ENCODE measurements around the gene CYLD. TPM values are rescaled to one million over a fixed set of nuclear protein-coding genes. Genes with fewer than 3 reads are reported as not detected.

The CYLD gene
- total and polyA plus RNA-seq, 10 of the 15 experiments (the other 5 are each of a cell fraction or from before 2014, with no cell fraction given), result 19.2 to 106 (median 46.1) TPM

- in situ Hi-C loops (cut with MboI), result no loop called here
- Histone ChIP-seq H4K20me1 (ENCODE audit: control insufficient read depth, insufficient read depth) (no peaks in the 10 kb centered on the region), H2AFZ (ENCODE audit: control insufficient read depth, low read depth, low read length) (no peak overlapping the region), H3K4me3 (no peak overlapping the region), H3K36me3 (ENCODE audit: control insufficient read depth in 2 of 2, insufficient read depth in 2 of 2, low read length in 1 of 2) (no peaks in the 10 kb centered on the region), H3K4me1 (ENCODE audit: control insufficient read depth, insufficient read depth, low read length) (no peaks in the 10 kb centered on the region), H3K4me2 (ENCODE audit: control insufficient read depth, insufficient read depth) (no peak overlapping the region), H3K27ac (ENCODE audit: control insufficient read depth, insufficient read depth) (no peak overlapping the region), H3K79me2 (ENCODE audit: control insufficient read depth, insufficient read depth, low read length) (no peaks in the 10 kb centered on the region), H3K9me3 (replicated peaks; ENCODE audit: control insufficient read depth, insufficient read depth, low read length) (no peaks in the 10 kb centered on the region), H3K9ac (ENCODE audit: control insufficient read depth, insufficient read depth, low read length) (no peak overlapping the region), H3K27me3 (replicated peaks in 1 of 2; ENCODE audit: control insufficient read depth in 2 of 2, insufficient read depth in 2 of 2, low read length in 1 of 2) (peaks cover 0 to 2% of the 10 kb centered on the region in 2 experiments; a peak in 2 of 4 replicates)
- ChIA-PET CTCF (interaction anchor here (2.9 kb wide), 1 partner anchor 10 kb away, joined by 18 read pairs; no protein-coding TSS in a partner anchor), RAD21 (ENCODE audit: unreplicated experiment) (interaction anchor here (1.9 kb wide), 1 partner anchor 11 kb away, joined by 4 read pairs; no protein-coding TSS in a partner anchor), SMC1A (ENCODE audit: uncharacterized antibody, unreplicated experiment) (no interaction called here), POLR2A (no interaction called here)
- no peak for FAIRE-seq
- no peak for DNase-seq (ENCODE audit: low read depth, low spot score)
- intact Hi-C loops (cut with micrococcal nuclease; ENCODE audit: unreplicated experiment), result no loop called here
- BruUV-seq (replicated peaks), result no TSS peak
- TF ChIP-seq SP1 (IDR thresholded peaks at IDR 0.05; ENCODE audit: low read depth, low read length) (no peak), CEBPB (IDR thresholded peaks at IDR 0.05; ENCODE audit: borderline replicate concordance in 1 of 2, low read depth in 2 of 2, low read length in 2 of 2) (no peak), KDM1A (IDR thresholded peaks at IDR 0.05; ENCODE audit: borderline replicate concordance) (no peak), POLR2A (IDR thresholded peaks at IDR 0.05; ENCODE audit: low read depth, low read length) (no peak), POU2F2 (IDR thresholded peaks at IDR 0.05; ENCODE audit: borderline replicate concordance, low read depth, low read length) (no peak), SMAD1 (IDR thresholded peaks at IDR 0.05; ENCODE audit: low read depth, partially characterized antibody) (no peak), RBBP5 (conservative IDR thresholded peaks at IDR 0.05) (no peak), CREM (IDR thresholded peaks at IDR 0.05; ENCODE audit: low read depth) (no peak), SREBF2 (IDR thresholded peaks at IDR 0.05; ENCODE audit: low read length) (no peak), MTA3 (IDR thresholded peaks at IDR 0.05; ENCODE audit: borderline replicate concordance, low read length) (no peak), CBFB (IDR thresholded peaks at IDR 0.05; ENCODE audit: low read depth) (no peak), IKZF1 (conservative IDR thresholded peaks at IDR 0.05) (no peak), MEF2B (IDR thresholded peaks at IDR 0.05; ENCODE audit: partially characterized antibody, poor library complexity, severe bottlenecking) (no peak), CBX5 (IDR thresholded peaks at IDR 0.05; ENCODE audit: low read depth) (no peak), RAD21 (IDR thresholded peaks at IDR 0.05; ENCODE audit: insufficient read depth, low read depth, low read length) (no peak)
- ATAC-seq, result no peak
- WGBS (ENCODE audit: insufficient coverage, insufficient replicate concordance, low lambda C conversion rate, missing lambda C conversion rate), result 49% methylated on average over 11 of the region's 11 CpGs
These were observed 75.1 kb downstream of the CYLD start for GRCh38 chr16:50816901-50817555.
